Esophagus muscularis mucosa (tissue), 4 donors: ENCODE results near the gene YPEL5. TPM values are rescaled to one million over a fixed set of nuclear protein-coding genes. Genes with fewer than 3 reads are reported as not detected.

Experiments used
- DNase-seq: peaks from one replicate; pipeline ENCODE4 v3.0.0-alpha.2; 2017; ENCODE audit errors: extremely low spot score
- H3K27ac ChIP-seq, 4 donors: fragments of 200-600 bp; sonication (generic); replicated peaks in 1 of 4; 1 replicate in 3 of 4; 2 replicates in 1 of 4; pipeline ENCODE4 v1.5.1; 2016 to 2019; ENCODE audit warnings: mild to moderate bottlenecking in 1 of 4
- H3K27me3 ChIP-seq, 4 donors: fragments of 200-600 bp; sonication (generic); one replicate each; pipeline versions ENCODE4 v1.5.1 to v1.6.0; 2016 to 2019
- H3K36me3 ChIP-seq, 4 donors: fragments of 200-600 bp; sonication (generic); one replicate each; pipeline ENCODE4 v1.5.1; 2016 to 2019
- H3K4me1 ChIP-seq, 4 donors: fragments of 200-600 bp; sonication (generic); one replicate each; pipeline ENCODE4 v1.5.1; 2016 to 2019
- H3K4me3 ChIP-seq, 4 donors: fragments of 200-600 bp; sonication (generic); 1 replicate in 2 of 4; 2 replicates in 2 of 4; pipeline ENCODE4 v1.5.1; 2016 to 2019; ENCODE audit warnings: mild to moderate bottlenecking in 4 of 4, moderate library complexity in 1 of 4
- H3K9me3 ChIP-seq, 4 donors: fragments of 200-600 bp; sonication (generic); 1 replicate in 3 of 4; 2 replicates in 1 of 4; pipeline ENCODE4 v1.5.1; 2016 to 2019
- EP300 ChIP-seq: sonication (generic); formaldehyde crosslinking; IDR thresholded peaks from one replicate; pipeline ENCODE4 v1.6.1; 2017; ENCODE audit warnings: antibody characterized with exemption
- POLR2A ChIP-seq: fragments of 450-650 bp; IDR thresholded peaks from one replicate; pipeline ENCODE4 v1.6.1; 2017; ENCODE audit warnings: antibody characterized with exemption, moderate library complexity, mild to moderate bottlenecking, low read depth
- POLR2AphosphoS5 ChIP-seq, 2 donors: sonication (generic); formaldehyde crosslinking; IDR thresholded peaks; one replicate each; pipeline ENCODE4 v1.6.1; 2017; ENCODE audit warnings: antibody characterized with exemption in 2 of 2
- WGBS: methylation state at CpG from one replicate; pipeline ENCODE4 v1.1.5; 2018; 5-methylcytosine and 5-hydroxymethylcytosine counted together
- intact Hi-C: fragments of 100-400 bp; cut with DNase I; formaldehyde crosslinking; loops from one replicate; pipeline ENCODE4 v1.15.1; 2023
- total RNA-seq, 4 donors: library from RNA; depleted of rRNA; stranded (reverse); fragments of >200 nt; gene quantifications; one replicate each; pipeline versions ENCODE4 v1.1.0 to v1.2.1, GENCODE V29; 2016
- TF ChIP-seq, protein P1 (sequence below), 3 experiments: fragments of 200-600 bp in 2 of 3; fragments of 450-650 bp in 1 of 3; sonication (generic) in 2 of 3; IDR thresholded peaks; one replicate each; pipeline ENCODE4 v1.5.1; 2017 to 2019; ENCODE audit warnings: antibody characterized with exemption in 3 of 3, mild to moderate bottlenecking in 2 of 3, moderate library complexity in 1 of 3

YPEL5 gene
- total RNA-seq, 4 donors from 2014 or later, result 96.0 to 148 (median 109) TPM

DNA sequence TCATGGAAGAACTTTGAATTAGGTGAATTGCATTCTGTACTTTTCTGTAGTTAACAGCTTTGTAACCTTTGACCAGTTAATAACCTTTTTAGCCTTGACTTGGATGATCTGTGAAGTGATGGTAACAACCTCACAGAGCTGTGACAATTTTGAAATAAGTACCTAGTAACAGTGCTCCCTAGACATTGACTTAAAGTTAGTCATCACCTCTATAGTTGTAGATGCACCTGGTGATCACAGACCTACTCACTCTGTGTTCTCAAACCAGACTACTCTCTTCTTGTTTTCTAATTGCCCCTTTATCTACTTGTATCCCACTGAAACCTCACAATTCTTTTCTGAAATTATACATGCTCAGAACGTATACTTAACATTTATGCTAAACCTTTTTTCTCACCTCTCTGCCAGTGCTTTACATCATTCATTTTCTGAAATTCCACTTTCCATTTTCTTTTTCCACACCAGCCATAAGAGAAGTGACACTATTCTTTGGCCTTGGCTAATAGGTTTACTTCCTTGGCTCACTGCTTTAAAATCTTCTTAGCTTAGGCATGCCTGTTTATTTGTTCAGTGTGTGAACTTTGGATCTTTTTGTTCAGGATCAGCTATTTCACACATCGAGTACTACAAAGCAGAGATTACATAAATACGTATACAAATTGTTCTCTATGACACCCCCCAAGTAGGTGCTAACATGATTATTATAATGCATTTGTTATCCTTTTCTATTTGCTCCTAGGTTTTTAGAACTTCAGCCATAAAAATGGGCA is 9.3 kb downstream of the YPEL5 start:
- Histone ChIP-seq H3K27ac (peak overlapping the region in 1 of 4 donors; percentile 1), H3K27me3 (no peaks in the 10 kb centered on the region), H3K4me1 (peaks cover 15 to 95% (median 85%) of the 10 kb centered on the region in 4 donors), H3K36me3 (peaks cover 15 to 64% (median 44%) of the 10 kb centered on the region in 4 donors), H3K4me3 (no peak overlapping the region), H3K9me3 (no peaks in the 10 kb centered on the region)
- 49% methylated on average over 3 of the region's 3 CpGs for WGBS
- TF ChIP-seq POLR2AphosphoS5 (IDR thresholded peaks at IDR 0.05) (no peak), POLR2A (no peak), EP300 (no peak)
- TF ChIP-seq, protein P1, sequence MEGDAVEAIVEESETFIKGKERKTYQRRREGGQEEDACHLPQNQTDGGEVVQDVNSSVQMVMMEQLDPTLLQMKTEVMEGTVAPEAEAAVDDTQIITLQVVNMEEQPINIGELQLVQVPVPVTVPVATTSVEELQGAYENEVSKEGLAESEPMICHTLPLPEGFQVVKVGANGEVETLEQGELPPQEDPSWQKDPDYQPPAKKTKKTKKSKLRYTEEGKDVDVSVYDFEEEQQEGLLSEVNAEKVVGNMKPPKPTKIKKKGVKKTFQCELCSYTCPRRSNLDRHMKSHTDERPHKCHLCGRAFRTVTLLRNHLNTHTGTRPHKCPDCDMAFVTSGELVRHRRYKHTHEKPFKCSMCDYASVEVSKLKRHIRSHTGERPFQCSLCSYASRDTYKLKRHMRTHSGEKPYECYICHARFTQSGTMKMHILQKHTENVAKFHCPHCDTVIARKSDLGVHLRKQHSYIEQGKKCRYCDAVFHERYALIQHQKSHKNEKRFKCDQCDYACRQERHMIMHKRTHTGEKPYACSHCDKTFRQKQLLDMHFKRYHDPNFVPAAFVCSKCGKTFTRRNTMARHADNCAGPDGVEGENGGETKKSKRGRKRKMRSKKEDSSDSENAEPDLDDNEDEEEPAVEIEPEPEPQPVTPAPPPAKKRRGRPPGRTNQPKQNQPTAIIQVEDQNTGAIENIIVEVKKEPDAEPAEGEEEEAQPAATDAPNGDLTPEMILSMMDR (IDR thresholded peaks at IDR 0.05), result no peak
- intact Hi-C loops, result no loop called here
- no peak for DNase-seq

DNA sequence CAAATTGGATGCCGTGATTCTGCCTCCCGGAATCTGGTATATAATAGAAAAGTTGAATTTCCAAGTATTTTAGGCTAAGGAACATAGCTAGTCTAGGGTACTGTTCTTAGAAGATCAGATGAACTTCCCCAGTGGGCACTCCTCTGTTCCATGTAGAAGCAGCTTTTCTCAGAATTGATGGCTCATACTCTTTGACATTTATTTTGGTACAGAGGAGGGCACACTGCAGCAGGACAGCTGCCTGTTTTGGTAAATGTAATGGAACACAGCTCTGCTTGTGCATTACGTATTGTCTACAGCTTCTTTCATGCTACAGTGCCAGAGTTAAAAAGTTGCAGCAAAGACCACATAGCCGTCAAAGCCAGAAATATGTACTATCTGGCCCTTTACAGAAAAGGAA is 10.8 kb downstream of the YPEL5 start:
- TF ChIP-seq POLR2A (no peak), EP300 (no peak)
- TF ChIP-seq, protein P1 (IDR thresholded peaks at IDR 0.05), result no peak
- Histone ChIP-seq H3K9me3 (no peaks in the 10 kb centered on the region), H3K4me3 (no peak overlapping the region), H3K27ac (peak overlapping the region in 1 of 4 donors; percentile 21), H3K27me3 (no peaks in the 10 kb centered on the region), H3K36me3 (peaks cover 15 to 59% (median 44%) of the 10 kb centered on the region in 4 donors), H3K4me1 (peaks cover 14 to 89% (median 77%) of the 10 kb centered on the region in 4 donors)
- no peak for DNase-seq
- WGBS, result 70% methylated on average over 4 of the region's 4 CpGs
- intact Hi-C loops, result no loop called here

DNA sequence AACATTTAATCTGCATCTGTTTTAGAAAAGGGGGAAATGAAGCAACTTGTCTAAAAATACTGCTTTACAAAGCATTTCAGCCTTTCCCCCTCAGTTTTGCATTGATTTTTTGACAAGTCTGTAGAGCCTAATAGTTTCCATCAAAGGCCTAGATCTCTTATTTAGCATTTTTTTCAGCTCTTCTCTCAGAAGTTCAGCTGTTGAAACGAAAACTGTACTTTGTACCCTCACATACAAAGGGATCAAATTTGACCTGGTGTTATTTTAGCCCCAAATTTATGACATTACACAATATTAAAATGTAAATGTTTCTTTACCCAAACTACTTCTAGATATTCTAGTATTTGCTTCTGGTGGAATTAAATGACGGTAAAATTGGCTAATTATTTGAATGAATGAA is 13.0 kb downstream of the YPEL5 start:
- Histone ChIP-seq H3K36me3 (peaks cover 15 to 53% (median 36%) of the 10 kb centered on the region in 4 donors), H3K9me3 (no peaks in the 10 kb centered on the region), H3K27ac (no peak overlapping the region), H3K27me3 (no peaks in the 10 kb centered on the region), H3K4me1 (peaks cover 16 to 75% (median 67%) of the 10 kb centered on the region in 4 donors), H3K4me3 (no peak overlapping the region)
- DNase-seq, result no peak
- intact Hi-C loops, result loop anchor here (10.0 kb wide), 1 partner anchor 65 kb away; no protein-coding TSS in a partner anchor
- 88% methylated on average over 2 of the region's 2 CpGs for WGBS
- TF ChIP-seq POLR2A (no peak), EP300 (no peak), POLR2AphosphoS5 (IDR thresholded peaks at IDR 0.05) (no peak)
- TF ChIP-seq, protein P1 (IDR thresholded peaks at IDR 0.05), result no peak

DNA sequence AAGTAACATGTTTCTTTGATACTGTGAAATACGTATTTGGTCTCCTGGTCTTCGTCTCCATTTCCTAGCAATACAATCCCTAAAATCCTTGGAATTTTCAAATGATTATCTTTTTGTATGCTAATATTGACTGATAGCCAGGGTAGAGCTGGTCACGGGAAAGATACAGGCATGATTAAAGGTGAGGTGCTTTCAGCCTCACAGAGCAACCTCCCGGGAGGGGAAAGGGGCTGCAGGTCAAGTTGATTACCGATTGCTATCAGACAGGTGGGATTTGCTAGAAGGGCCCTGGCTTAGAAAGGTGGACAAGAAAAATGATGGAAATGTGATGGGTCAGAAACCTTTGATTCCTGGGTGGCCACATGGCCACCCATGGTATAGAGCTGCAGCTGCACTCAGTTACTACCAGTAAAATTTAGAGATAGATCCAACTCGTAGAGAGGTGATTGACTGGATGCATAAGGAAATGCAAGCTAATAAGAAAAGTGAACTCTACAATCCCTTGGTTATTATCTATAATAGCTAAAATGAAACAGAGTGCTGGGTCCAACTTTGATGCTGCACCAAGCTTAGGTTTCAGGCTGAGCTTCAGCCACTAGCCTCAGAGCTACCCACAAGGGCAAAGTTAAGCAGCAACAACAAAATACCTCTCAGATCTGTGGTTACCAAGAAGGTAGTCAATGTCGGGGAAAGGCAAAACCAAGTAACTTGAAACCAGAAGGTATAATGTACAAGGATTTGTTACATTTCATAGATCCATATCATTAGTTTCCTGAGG is 15.3 kb downstream of the YPEL5 start:
- peaks cover 11 to 59% (median 52%) of the 10 kb centered on the region in 4 donors for H3K4me1 ChIP-seq
- TF ChIP-seq, protein P1 (IDR thresholded peaks at IDR 0.05), result no peak
- TF ChIP-seq EP300 (no peak), POLR2A (no peak), POLR2AphosphoS5 (IDR thresholded peaks at IDR 0.05) (no peak)
- peak; percentile 47 for DNase-seq
- intact Hi-C loops, result loop anchor here (10.0 kb wide), 1 partner anchor 63 kb away; no protein-coding TSS in a partner anchor
- no peaks in the 10 kb centered on the region for H3K9me3 ChIP-seq
- 82% methylated on average over 7 of the region's 7 CpGs for WGBS
- H3K36me3 ChIP-seq, result peaks cover 15 to 45% (median 30%) of the 10 kb centered on the region in 4 donors
- H3K27me3 ChIP-seq, result no peaks in the 10 kb centered on the region
- H3K4me3 ChIP-seq, result no peak overlapping the region
- H3K27ac ChIP-seq, result no peak overlapping the region
